B cell (primary cell): ENCODE measurements around the gene CFAP157. TPM values are rescaled to one million over a fixed set of nuclear protein-coding genes. Genes with fewer than 3 reads are reported as not detected.

Source experiments
- ATAC-seq: fragments of 200-7000 bp; cut with Tn5 transposase; one replicate; pipeline ENCODE4 v1.10.0; 2021; ENCODE audit warnings: low read depth, mild to moderate bottlenecking, moderate number of reproducible peaks, moderate library complexity
- CTCF ChIA-PET: fragments of 350-600 bp; sonication (Branson Sonifier 250); formaldehyde crosslinking; loops from one replicate; lab custom pipeline; 2021; ENCODE audit warnings: antibody characterized with exemption, inconsistent platforms; lab: Charles Lee
- POLR2A ChIA-PET: fragments of 350-600 bp; sonication (Branson Sonifier 250); formaldehyde crosslinking; loops from one replicate; lab custom pipeline; 2021; ENCODE audit warnings: antibody characterized with exemption; lab: Charles Lee
- DNase-seq: peaks from one replicate; pipeline ENCODE4 v3.0.0; 2013
- H2AFZ ChIP-seq: 2 replicates; pipeline ENCODE4 v1.6.1; 2012; ENCODE audit warnings: mild to moderate bottlenecking, low read depth, low read length; ENCODE audit not compliant: insufficient read depth, poor library complexity, severe bottlenecking
- H3K27ac ChIP-seq, 2 donors: 1 replicate in 1 of 2; 2 replicates in 1 of 2; pipeline ENCODE4 v1.5.1; 2012 to 2013; ENCODE audit warnings: low read length in 2 of 2, mild to moderate bottlenecking in 2 of 2, moderate library complexity in 1 of 2
- H3K27me3 ChIP-seq, 4 experiments: fragments of 200-600 bp in 1 of 4; sonication (generic) in 1 of 4; replicated peaks in 1 of 4; 1 replicate in 2 of 4; 2 replicates in 2 of 4; pipeline versions ENCODE4 v1.6.1 to v1.7.0; 2013 to 2016; ENCODE audit warnings: low read length in 3 of 4, mild to moderate bottlenecking in 2 of 4, mixed read lengths in 1 of 4, moderate library complexity in 1 of 4; ENCODE audit not compliant: insufficient read depth in 4 of 4, control insufficient read depth in 3 of 4; ENCODE audit errors: control extremely low read depth in 1 of 4
- H3K36me3 ChIP-seq, 2 experiments: replicated peaks in 1 of 2; 1 replicate in 1 of 2; 2 replicates in 1 of 2; pipeline versions ENCODE4 v1.6.1 to v1.7.1; 2013; ENCODE audit warnings: low read length in 1 of 2; ENCODE audit not compliant: insufficient read depth in 2 of 2, control insufficient read depth in 1 of 2; ENCODE audit errors: control extremely low read depth in 1 of 2, extremely low read depth in 1 of 2
- H3K4me1 ChIP-seq, 2 donors: fragments of 200-600 bp in 1 of 2; sonication (generic) in 1 of 2; 1 replicate in 1 of 2; 2 replicates in 1 of 2; pipeline versions ENCODE4 v1.5.1 to v1.6.1; 2013 to 2017; ENCODE audit warnings: low read length in 2 of 2; ENCODE audit not compliant: control insufficient read depth in 2 of 2, insufficient read depth in 2 of 2
- H3K4me2 ChIP-seq: replicated peaks from 2 replicates; pipeline ENCODE3; 2012; ENCODE audit warnings: mild to moderate bottlenecking, low read depth, low read length; ENCODE audit not compliant: poor library complexity, severe bottlenecking
- H3K4me3 ChIP-seq, 5 experiments: fragments of 200-600 bp in 1 of 5; sonication (generic) in 1 of 5; 1 replicate in 3 of 5; 2 replicates in 2 of 5; pipeline versions ENCODE4 v1.5.1 to v1.7.0; 2011 to 2016; ENCODE audit warnings: low read length in 4 of 5, mild to moderate bottlenecking in 4 of 5, low read depth in 2 of 5, control low read depth in 1 of 5, moderate library complexity in 1 of 5; ENCODE audit not compliant: insufficient read depth in 1 of 5; ENCODE audit errors: control extremely low read depth in 1 of 5, extremely low read depth in 1 of 5
- H3K79me2 ChIP-seq: fragments of 200-600 bp; sonication (generic); one replicate; pipeline ENCODE4 v1.6.0; 2016; ENCODE audit warnings: low read length; ENCODE audit not compliant: control insufficient read depth, insufficient read depth
- H3K9ac ChIP-seq: fragments of 200-600 bp; sonication (generic); 2 replicates; pipeline ENCODE4 v1.6.1; 2017; ENCODE audit warnings: mild to moderate bottlenecking, low read length, moderate library complexity
- H3K9me3 ChIP-seq, 3 donors: one replicate each; pipeline versions ENCODE4 v1.6.1 to v1.7.1; 2013; ENCODE audit warnings: low read length in 2 of 3; ENCODE audit not compliant: control insufficient read depth in 2 of 3, insufficient read depth in 1 of 3; ENCODE audit errors: control extremely low read depth in 1 of 3
- H4K20me1 ChIP-seq: 2 replicates; pipeline ENCODE4 v1.6.0; 2012; ENCODE audit warnings: mild to moderate bottlenecking, low read length; ENCODE audit not compliant: insufficient read depth, control insufficient read depth, poor library complexity, severe bottlenecking
- H3K27ac Mint-ChIP-seq: one replicate; pipeline ENCODE4 v1.8.0; 2021; ENCODE audit warnings: mixed read lengths
- H3K27me3 Mint-ChIP-seq: one replicate; pipeline ENCODE4 v1.8.0; 2021; ENCODE audit warnings: mixed read lengths
- H3K4me1 Mint-ChIP-seq: one replicate; pipeline ENCODE4 v1.8.0; 2021; ENCODE audit warnings: mixed read lengths
- H3K4me3 Mint-ChIP-seq: one replicate; pipeline ENCODE4 v1.8.0; 2021; ENCODE audit warnings: mixed read lengths
- H3K9me3 Mint-ChIP-seq: one replicate; pipeline ENCODE4 v1.8.0; 2022; ENCODE audit warnings: mixed read lengths; ENCODE audit not compliant: insufficient read depth
- EZH2 ChIP-seq: IDR thresholded peaks from 2 replicates; pipeline ENCODE4 v1.6.1; 2012; ENCODE audit warnings: borderline replicate concordance, low read depth, mild to moderate bottlenecking, moderate library complexity, low read length; ENCODE audit not compliant: insufficient read depth, poor library complexity, severe bottlenecking
- WGBS: methylation state at CpG from one replicate; pipeline ENCODE4 v1.1.5; 2013; ENCODE audit warnings: missing lambda C conversion rate; ENCODE audit not compliant: insufficient coverage; 5-methylcytosine and 5-hydroxymethylcytosine counted together
- intact Hi-C: fragments of 100-400 bp; cut with micrococcal nuclease; formaldehyde crosslinking; loops from one replicate; pipeline ENCODE4 v1.10.0; 2022
- polyA plus RNA-seq: library from polyadenylated mRNA; depleted of rRNA; stranded (reverse); fragments of >200 nt; gene quantifications from 2 replicates; pipeline ENCODE4 v1.2.3, GENCODE V29; 2012
- total RNA-seq, 2 donors: library from RNA; stranded (reverse); fragments of 120-200 nt in 1 of 2; gene quantifications; 1 replicate in 1 of 2; 2 replicates in 1 of 2; pipeline versions ENCODE4 v1.2.3 to v1.2.4, GENCODE V29; 2013 to 2022
- TF ChIP-seq, protein P1 (sequence below): fragments of 200-600 bp; IDR thresholded peaks from one replicate; pipeline ENCODE4 v1.8.0; 2022; ENCODE audit warnings: antibody characterized with exemption, mild to moderate bottlenecking

CFAP157 gene
- total and polyA plus RNA-seq, 2 donors (not counting 1 experiment from before 2014, with no cell fraction given), result 0.03 TPM; not detected in 1

GRCh38 chr9:127763918-127764384, 57.2 kb downstream of the CFAP157 start:
- peak; percentile 39 for ATAC-seq

DNA sequence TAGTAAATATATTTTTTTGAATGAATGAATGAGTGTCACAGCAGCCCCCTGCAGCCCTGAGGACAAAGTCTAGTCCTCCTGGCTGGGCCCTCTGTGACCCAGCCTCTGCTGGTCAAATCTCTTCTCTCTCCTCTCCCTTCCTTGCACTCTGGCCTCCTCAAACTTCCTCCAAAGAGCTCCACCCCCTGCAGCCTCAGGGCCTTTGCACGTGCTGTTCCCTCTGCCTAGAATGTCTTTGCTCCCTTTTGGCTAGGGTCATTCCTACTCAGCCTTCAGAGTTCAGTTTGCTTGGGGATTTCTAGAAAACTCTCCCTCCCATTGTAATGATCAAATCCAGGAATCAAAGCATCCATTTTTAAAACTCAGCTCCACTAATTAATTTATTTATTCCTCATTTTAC, 58.6 kb downstream of the CFAP157 start:
- Mint-ChIP-seq H3K27ac (peak overlapping the region; percentile 66), H3K27me3 (no peaks in the 10 kb centered on the region), H3K4me1 (peaks cover 73% of the 10 kb centered on the region), H3K9me3 (no peaks in the 10 kb centered on the region), H3K4me3 (no peak overlapping the region)
- TF ChIP-seq, protein P1, sequence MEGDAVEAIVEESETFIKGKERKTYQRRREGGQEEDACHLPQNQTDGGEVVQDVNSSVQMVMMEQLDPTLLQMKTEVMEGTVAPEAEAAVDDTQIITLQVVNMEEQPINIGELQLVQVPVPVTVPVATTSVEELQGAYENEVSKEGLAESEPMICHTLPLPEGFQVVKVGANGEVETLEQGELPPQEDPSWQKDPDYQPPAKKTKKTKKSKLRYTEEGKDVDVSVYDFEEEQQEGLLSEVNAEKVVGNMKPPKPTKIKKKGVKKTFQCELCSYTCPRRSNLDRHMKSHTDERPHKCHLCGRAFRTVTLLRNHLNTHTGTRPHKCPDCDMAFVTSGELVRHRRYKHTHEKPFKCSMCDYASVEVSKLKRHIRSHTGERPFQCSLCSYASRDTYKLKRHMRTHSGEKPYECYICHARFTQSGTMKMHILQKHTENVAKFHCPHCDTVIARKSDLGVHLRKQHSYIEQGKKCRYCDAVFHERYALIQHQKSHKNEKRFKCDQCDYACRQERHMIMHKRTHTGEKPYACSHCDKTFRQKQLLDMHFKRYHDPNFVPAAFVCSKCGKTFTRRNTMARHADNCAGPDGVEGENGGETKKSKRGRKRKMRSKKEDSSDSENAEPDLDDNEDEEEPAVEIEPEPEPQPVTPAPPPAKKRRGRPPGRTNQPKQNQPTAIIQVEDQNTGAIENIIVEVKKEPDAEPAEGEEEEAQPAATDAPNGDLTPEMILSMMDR, result no peak
- TF ChIP-seq EZH2, result no peak
- H3K79me2 ChIP-seq, result peaks cover 100% of the 10 kb centered on the region
- H3K4me1 ChIP-seq, result peaks cover 35 to 58% of the 10 kb centered on the region in 2 donors
- no peak overlapping the region for H3K4me3 ChIP-seq
- peaks cover 100% of the 10 kb centered on the region for H4K20me1 ChIP-seq
- H3K27me3 ChIP-seq, result no peaks in the 10 kb centered on the region
- no peak overlapping the region for H3K9ac ChIP-seq
- H3K36me3 ChIP-seq, result peaks cover 0 to 89% of the 10 kb centered on the region in 2 experiments
- no peaks in the 10 kb centered on the region for H3K9me3 ChIP-seq
- CTCF ChIA-PET, result interaction anchor here (0.5 to 3.6 kb wide), 7 partner anchors 13 to 190 kb away, joined by 3 to 25 read pairs (median 4); partner anchors contain the start of genes CDK9, SH2D3C and TOR2A
- 91% methylated on average over 1 of the region's 1 CpG for WGBS
- no peak overlapping the region for H2AFZ ChIP-seq
- POLR2A ChIA-PET, result no interaction called here
- H3K27ac ChIP-seq, result no peak overlapping the region
- DNase-seq, result no peak
- intact Hi-C loops, result no loop called here
- ATAC-seq, result no peak
- no peak overlapping the region for H3K4me2 ChIP-seq

More at GRCh38 chr9:127763918-127764384, 57.2 kb downstream of the CFAP157 start:
- intact Hi-C loops, result no loop called here
- H3K9ac ChIP-seq, result no peak overlapping the region
- H3K36me3 ChIP-seq, result peaks cover 0 to 89% of the 10 kb centered on the region in 2 experiments
- peak; percentile 44 for DNase-seq
- H3K4me1 ChIP-seq, result peaks cover 22 to 44% of the 10 kb centered on the region in 2 donors
- no peak overlapping the region for H2AFZ ChIP-seq
- Mint-ChIP-seq H3K4me3 (no peak overlapping the region), H3K9me3 (no peaks in the 10 kb centered on the region), H3K27ac (peak overlapping the region; percentile 73), H3K4me1 (peaks cover 60% of the 10 kb centered on the region), H3K27me3 (no peaks in the 10 kb centered on the region)
- no peak for TF ChIP-seq EZH2
- TF ChIP-seq, protein P1, result peak; percentile 34
- CTCF ChIA-PET, result interaction anchor here (0.6 to 3.6 kb wide), 10 partner anchors 12 to 161 kb away, joined by 3 to 25 read pairs (median 4); partner anchors contain the start of genes CDK9 and TOR2A
- H3K27ac ChIP-seq, result peak overlapping the region in 1 of 2 donors; percentile 45
- no peaks in the 10 kb centered on the region for H3K27me3 ChIP-seq
- no peak overlapping the region for H3K4me3 ChIP-seq
- 81% methylated on average over 7 of the region's 7 CpGs for WGBS
- POLR2A ChIA-PET, result no interaction called here
- H3K9me3 ChIP-seq, result no peaks in the 10 kb centered on the region
- no peak overlapping the region for H3K4me2 ChIP-seq
- H4K20me1 ChIP-seq, result peaks cover 99% of the 10 kb centered on the region
- H3K79me2 ChIP-seq, result peaks cover 98% of the 10 kb centered on the region

Other genes with a start within 250 kb of the CFAP157 start
- 0.62 and 0.78 TPM in 2 replicates for gene STXBP1, start 94.7 kb upstream of the CFAP157 start, total RNA-seq
- gene STXBP1, start 94.7 kb upstream of the CFAP157 start, polyA plus RNA-seq, result 0.16 TPM in 1 of 2 replicates, not detected in the other
- 6.2 and 7.6 TPM in 2 replicates for gene PTRH1, start 8.7 kb downstream of the CFAP157 start, total RNA-seq
- 2.0 and 6.3 TPM in 2 replicates for gene PTRH1, start 8.7 kb downstream of the CFAP157 start, polyA plus RNA-seq
- gene TTC16, start 9.1 kb downstream of the CFAP157 start, total RNA-seq, result not detected in 2 replicates
- 0.25 and 0.33 TPM in 2 replicates for gene TTC16, start 9.1 kb downstream of the CFAP157 start, polyA plus RNA-seq
- gene TOR2A, start 28.3 kb downstream of the CFAP157 start, total RNA-seq, result 14.3 and 15.8 TPM in 2 replicates
- gene TOR2A, start 28.3 kb downstream of the CFAP157 start, polyA plus RNA-seq, result 19.1 and 26.5 TPM in 2 replicates
- 66.3 and 70.1 TPM in 2 replicates for gene SH2D3C, start 71.7 kb downstream of the CFAP157 start, total RNA-seq
- 67.6 and 85.5 TPM in 2 replicates for gene SH2D3C, start 71.7 kb downstream of the CFAP157 start, polyA plus RNA-seq
- 167 and 176 TPM in 2 replicates for gene CDK9, start 79.0 kb downstream of the CFAP157 start, total RNA-seq
- gene CDK9, start 79.0 kb downstream of the CFAP157 start, polyA plus RNA-seq, result 145 and 163 TPM in 2 replicates
- 136 and 137 TPM in 2 replicates for gene FPGS, start 95.9 kb downstream of the CFAP157 start, total RNA-seq
- gene FPGS, start 95.9 kb downstream of the CFAP157 start, polyA plus RNA-seq, result 89.9 and 103 TPM in 2 replicates
- gene ENG, start 147.7 kb downstream of the CFAP157 start, total RNA-seq, result 12.6 and 14.0 TPM in 2 replicates
- gene ENG, start 147.7 kb downstream of the CFAP157 start, polyA plus RNA-seq, result 3.5 and 5.4 TPM in 2 replicates
- gene AK1, start 170.7 kb downstream of the CFAP157 start, total RNA-seq, result 31.8 and 35.0 TPM in 2 replicates
- 28.0 and 33.6 TPM in 2 replicates for gene AK1, start 170.7 kb downstream of the CFAP157 start, polyA plus RNA-seq
- gene ST6GALNAC6, start 192.6 kb downstream of the CFAP157 start, total RNA-seq, result 126 and 136 TPM in 2 replicates
- gene ST6GALNAC6, start 192.6 kb downstream of the CFAP157 start, polyA plus RNA-seq, result 54.7 and 68.0 TPM in 2 replicates
- gene ST6GALNAC4, start 210.1 kb downstream of the CFAP157 start, total RNA-seq, result 198 and 199 TPM in 2 replicates
- gene ST6GALNAC4, start 210.1 kb downstream of the CFAP157 start, polyA plus RNA-seq, result 80.5 and 98.8 TPM in 2 replicates
- gene PIP5KL1, start 223.8 kb downstream of the CFAP157 start, total RNA-seq, result 1.4 and 2.1 TPM in 2 replicates
- gene PIP5KL1, start 223.8 kb downstream of the CFAP157 start, polyA plus RNA-seq, result 0.75 and 0.88 TPM in 2 replicates
- 42.9 and 45.9 TPM in 2 replicates for gene DPM2, start 230.9 kb downstream of the CFAP157 start, total RNA-seq
- gene DPM2, start 230.9 kb downstream of the CFAP157 start, polyA plus RNA-seq, result 19.4 and 34.1 TPM in 2 replicates